NCI-H1436 (cell line): ENCODE measurements around the gene CNTN4.
"Not testable (repeated sequence)": the region's sequence is repeated elsewhere in the genome, so short reads cannot be mapped to it uniquely, and the experiment has no call there.

ENCODE experiments used
- DNase-seq: peaks from one replicate; lab custom pipeline; 2025; lab: John Stamatoyannopoulos, UW

The CNTN4 gene

DNA sequence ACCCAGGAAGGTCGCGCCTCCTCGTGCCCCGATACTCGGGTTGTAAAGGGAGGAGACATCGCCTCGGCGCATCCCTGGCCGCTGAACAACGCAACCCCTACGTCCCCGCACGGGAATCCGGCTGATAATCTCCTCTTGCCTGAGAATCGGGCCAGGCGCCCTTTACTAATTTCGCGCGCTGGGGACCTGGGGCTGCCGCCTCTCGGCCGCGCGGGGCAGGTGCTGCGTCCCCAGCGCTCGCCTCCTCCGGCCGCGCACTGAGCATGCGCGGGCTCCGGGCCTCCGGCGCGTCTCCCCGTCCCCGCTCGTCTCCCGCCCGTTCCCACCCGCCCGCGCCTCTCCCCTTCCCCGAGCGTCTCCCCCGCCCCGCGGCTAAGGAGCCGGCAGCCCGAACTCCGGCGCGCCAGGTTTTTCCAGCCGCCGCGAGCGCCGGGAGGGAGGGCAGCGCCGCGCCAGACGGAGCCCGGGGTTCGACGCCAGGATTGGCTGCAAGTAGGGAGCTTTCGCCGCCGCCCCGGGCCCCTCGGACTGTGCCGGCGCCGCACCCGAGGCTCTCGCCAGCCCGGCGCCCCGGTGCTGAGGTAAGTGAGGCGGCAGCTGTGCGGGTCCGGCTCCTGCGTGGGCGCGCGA lies at the start of gene CNTN4:
Gene CNTN4, plus strand, starts transcription at position 469 of the 630 bp plus-strand sequence.
- peak; percentile 82 for DNase-seq

DNA sequence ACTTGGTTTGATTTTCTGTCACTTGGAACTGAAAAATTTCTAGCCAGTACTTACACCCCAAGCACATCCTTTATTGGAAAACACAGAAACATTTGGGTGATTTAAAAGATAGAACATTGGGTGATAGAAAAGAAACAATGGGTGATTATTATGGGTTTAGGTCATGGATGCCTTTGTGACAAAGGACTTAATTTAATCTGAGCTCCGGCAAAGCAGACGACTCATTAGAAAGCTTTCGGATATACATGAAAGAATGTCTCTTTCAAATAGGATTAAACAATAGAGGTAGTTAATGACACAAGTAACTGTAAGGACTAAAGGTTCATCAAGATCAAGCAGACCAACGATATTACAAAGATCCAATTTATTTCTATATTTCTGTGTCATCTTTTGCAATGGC lies 37.3 kb upstream of the CNTN4 start:
- DNase-seq = no peak

DNA sequence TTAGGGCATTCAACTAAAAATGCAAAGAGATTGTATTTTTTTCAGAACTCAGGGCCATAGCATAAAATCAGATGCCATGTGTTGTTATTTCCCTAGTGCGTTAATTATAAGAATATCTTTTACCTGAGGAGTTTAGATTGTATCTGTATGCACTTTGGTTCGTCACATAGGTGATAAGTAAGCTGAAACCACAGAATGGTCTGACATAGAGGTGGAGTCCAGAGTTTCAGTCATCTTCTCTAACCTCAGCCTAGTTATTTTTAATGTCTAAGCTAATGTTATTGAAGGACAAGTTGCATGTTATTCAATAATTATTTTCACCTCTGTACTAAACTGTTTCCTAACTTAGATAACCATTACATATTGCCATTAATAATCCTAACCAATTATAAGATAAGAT lies 27.1 kb upstream of the CNTN4 start:
- DNase-seq = no peak

DNA sequence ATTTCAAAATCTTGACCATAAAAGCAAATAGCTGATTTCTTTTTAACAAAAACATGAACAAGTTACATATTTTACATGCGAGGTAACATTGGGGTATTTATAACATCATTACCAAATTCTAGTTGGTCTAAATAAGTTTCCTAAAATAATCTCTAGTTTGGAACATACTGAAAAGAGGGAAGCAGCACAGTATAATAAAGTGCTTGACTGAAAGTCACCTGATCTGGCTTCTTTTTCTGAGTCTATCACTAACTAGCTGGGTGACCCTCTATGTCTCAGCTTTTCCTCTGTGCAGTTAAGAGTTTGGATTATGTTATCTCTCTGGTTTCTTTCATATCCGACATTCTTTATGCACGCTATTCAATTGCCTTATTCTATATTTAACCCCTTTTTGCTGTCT lies 19.8 kb upstream of the CNTN4 start:
- no peak for DNase-seq

DNA sequence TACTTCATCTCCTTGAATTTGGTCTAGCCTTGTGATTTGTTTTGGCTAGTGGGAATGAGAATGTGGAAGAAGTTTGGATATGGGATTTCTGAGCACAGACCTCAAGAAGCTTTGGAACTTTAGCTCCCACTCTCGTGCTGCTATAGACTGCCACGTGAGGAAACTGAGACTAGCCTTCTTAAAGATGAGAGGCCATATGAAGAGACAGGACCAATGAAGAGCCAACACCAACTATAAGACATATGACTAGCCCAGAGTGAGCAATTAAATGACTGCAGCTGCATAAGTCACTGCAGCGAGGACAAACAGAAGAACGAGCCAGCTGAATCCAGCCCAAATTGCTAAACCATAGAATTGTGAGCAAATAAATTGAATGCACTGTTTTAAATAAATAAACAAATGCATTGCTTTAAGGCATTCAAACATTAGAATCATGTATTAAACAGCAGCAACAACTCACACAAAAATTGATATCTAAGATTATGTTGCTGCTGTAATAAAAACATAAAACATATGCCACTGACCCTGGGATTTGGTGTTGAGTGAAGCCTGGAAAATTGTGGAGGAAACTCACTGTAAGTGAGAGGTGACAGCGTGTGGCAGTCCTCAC lies 15.7 kb upstream of the CNTN4 start:
- no peak for DNase-seq

DNA sequence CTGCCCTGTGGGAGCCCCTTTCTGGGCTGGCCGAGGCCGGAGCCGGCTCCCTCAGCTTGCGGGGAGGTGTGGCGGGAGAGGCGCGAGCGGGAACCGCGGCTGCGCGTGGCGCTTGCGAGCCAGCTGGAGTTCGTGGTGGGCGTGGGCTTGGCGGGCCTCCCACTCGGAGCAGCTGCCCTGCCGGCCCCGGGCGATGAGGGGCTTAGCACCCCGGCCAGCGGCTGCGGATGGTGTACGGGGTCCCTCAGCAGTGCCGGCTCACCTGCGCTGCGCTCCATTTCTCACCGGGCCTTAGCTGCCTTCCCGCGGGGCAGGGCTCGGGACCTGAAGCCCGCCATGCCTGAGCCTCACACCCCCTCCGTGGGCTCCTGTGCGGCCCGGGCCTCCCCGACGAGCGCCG lies 15.1 kb upstream of the CNTN4 start:
- DNase-seq = not testable (repeated sequence)

DNA sequence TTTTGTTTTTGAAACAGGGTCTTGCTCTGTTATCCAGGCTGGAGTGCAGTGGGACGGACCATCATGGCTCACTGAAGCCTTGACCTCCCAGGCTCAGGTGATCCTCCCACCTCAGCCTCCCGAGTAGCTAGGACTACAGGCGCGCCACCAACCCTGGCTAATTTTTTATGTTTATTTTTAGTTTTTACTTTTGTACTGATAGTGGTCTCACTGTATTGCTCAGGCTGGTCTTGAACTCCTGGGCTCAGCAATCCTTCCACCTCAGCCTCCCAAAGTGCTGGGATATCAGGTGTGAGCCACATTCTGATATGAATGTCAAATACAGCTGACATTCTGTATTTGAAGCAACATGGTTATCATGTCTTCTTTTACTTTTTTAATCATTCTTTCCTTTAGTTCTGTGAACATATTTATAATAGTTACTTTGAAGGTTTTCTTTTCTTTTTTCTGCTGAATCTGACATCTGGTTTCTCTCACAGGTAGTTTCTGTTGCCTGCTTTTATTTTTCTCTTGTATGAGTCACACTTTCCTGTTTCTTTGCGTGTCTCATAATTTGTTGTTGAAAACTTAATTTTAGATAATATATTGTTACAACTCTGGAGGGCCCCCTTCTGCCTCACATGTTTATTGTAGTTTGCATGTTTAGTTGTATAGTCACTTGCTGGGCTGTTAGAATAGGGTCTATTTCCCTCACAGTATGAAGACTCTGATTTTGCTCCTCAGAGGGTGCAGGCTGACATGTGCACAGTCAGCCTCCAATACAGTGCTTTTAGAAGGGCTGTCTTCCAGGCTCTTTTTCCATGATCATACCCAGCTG lies 8.4 kb upstream of the CNTN4 start:
- no peak for DNase-seq

DNA sequence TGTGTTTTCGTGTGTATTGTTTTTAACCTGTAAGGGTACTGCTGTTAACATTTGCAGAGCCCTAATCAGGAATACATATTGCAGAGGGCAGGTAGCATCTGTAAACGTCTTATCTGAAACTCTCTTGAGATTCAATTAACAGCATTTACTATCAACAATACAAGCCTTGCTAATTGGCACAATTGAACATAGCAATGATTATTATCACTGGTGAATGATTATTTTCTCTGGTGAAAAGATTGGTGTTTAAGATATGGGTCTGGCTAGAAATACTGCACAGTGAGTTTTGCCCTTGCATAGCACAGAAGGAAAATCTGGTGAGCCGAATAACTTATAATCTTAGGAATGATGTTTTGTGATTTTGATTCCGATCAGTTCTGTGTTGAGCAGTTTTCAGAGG lies 5.9 kb upstream of the CNTN4 start:
- DNase-seq = no peak

DNA sequence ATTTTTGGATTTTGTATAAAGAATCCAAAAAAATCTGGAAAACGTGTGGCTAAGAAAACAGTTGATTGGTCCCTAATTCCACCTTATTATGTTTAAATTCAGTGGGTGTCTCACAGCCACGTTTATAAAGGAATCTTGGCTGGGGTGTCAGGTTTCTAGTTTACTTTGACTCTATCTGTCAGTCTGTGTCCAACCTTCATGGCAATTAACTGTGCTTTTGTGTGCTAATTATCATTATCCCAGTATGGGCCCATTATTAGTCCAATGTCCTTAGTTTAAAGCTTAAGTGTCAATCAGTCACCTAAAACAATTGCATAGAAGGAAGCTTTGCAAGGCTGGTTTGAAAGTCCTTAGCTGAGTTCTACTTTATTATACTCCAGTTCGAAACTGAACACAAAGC lies 3.7 kb upstream of the CNTN4 start:
- no peak for DNase-seq

DNA sequence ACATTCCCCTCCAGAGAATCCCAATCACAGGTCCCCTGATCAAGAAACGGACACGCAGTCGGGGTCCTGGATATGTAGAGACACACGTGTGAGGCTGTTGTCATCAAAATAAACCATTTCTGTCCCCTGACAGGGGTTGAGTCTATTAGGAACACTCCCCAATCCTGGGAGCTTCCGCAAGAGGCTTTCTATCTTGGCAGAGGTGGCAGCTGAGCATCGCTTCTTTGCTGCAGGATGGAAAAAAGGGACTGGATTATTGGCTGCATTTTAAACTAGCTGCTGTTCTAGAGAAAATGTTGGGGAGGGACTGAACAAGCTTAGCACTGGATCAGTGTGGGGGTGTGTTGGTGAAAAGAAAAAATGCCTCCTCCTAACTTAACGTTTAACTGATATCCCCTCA lies 2.5 kb upstream of the CNTN4 start:
- DNase-seq = no peak

DNA sequence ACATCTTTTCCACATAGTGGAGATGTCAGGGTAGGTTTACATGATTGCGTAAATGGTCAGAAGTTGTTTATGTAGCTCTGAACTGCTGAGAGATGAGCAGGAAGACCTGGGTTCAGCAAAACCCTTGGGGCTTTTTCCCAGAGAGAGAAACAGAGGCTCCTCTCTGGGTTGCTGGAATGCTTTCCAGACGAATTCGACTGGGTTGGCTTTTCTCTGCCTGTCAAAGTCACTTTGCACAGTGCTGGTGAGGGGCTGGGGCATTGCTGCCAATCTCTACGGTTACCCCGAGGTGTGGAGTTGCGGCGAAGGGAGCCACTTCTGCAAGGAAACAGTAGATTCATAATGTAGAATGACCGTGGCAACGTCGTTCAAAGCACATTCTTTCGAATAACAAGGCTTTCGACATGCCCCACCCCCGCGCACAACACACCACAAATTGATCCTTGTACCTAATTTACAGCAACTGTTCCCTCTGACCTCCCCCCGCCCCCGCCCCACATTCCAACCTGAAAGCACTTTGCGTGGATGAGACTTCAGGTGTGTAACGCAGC lies 950 bp upstream of the CNTN4 start:
- no peak for DNase-seq

DNA sequence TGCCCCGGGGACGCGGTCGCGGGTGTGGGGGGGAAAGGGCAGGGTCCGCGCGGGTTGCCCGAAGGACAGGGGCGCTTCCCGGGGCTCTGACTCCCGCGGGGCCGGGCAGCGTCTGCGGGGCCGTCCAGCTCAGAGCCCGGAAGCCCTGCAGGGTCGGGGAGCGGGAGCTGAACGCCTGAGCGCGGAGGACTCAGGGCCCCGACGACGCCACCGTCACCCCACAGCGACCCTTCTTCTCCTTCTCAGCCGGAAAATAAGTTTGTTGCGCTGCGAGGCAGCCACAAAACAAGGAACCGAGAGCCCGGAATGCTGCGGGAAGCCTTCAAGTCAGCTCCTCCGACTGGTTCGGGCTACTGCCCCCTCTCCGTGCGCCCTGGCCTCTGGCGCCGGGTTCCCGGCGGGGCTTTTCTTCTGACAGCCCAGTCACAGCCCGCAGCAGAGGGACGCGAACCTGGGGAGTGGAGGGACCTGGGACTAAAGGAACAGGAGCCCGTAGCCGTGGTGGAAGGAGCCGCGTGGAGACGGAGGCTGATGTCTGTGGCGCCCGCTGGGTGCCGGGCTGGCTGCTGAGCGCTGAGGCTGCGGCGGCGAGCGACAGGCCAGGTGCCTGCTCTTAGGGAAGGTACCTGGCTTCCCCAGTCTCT lies 484 bp downstream of the CNTN4 start:
- DNase-seq = no peak

DNA sequence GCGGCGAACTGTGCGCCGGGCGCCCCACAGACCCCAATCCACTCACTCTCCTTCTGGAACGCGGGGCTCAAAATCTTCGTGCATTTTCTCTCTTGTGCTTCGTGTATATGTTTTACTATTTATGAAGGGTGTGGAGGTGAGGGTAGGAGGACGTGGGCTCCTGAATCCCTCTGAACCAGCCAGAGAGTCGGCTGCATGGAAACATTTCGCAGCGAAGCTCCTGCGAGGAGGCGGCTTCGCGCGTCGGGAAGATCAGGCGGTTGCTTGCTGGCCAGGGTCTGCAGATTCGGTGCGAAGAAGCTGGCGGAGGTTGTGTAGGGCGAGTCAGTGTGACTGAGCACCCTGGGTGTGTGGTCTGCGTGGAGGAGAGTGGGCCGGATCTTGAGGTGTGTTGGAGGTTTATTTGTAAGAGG lies 1.1 kb downstream of the CNTN4 start:
- no peak for DNase-seq

DNA sequence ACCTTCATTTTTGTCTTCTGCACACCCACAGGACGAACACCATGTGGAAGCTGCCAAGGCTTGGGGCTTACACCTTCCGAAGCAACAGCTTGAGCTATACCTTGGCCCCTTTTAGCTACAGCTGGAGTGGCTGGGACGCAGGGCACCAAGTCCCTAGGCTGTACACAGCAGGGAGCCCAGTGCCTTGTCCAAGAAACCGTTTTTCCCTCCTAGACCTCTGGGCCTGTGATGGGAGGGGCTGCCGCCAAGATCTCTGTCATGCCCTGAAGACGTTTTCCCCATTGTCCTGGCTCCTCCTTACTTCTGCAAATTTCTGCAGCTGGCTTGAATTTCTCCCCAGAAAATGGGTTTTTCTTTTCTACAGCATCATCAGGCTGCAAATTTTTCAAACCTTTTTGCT lies 7.8 kb downstream of the CNTN4 start:
- no peak for DNase-seq

DNA sequence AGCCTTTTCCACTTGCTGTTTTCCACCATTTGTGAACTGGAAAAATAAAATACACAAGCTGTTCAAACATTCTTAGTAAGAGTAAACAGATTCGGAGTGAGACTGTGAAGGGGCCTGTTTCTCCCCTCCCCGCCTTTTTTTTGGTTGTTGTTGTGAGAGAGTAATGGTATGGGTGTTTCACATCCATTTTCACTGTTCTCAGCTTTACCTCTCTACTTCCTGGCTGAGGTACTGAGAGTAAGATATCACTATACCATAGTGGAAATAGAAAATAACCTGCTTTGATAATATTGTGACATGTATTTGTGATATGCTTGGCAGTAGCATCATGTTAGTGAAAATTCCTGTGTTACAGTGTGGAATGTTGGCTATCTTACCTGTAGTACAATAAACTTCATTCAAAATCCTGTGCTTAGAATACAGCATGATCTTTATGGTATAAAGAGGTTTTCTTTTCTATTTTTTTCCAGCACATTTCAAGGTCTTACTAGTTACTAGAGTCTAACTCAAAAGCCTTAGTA lies 12.0 kb downstream of the CNTN4 start:
- no peak for DNase-seq

DNA sequence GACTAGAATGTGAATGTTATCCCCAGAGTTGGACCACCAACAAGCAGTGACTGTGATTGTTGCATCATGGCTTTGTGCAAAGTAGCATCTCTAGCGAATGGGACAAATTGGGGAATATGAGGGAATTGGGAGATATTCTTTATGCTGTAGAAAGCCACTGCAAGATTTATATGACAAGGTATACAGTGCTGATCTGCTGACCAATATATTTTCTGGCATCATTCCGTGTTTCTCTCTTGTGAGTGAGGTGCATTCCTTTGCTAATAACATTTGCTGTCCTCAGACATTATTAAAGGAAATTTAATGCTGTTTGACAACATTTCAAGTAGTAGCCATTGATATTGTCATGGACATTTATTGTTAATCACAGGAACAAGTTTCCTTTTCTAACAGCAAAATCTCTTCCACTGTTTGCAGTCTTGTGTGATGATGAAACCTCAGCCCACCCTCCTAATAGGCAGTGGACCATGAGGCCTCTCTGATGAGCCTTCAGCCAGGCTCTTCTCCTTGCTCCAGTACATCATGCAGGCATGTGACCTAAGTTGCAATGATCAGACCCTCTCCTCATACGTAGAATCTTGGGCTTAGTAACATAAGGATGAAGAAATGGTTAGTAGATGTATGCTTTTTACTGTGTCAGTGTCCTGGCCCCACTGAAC lies 16.1 kb downstream of the CNTN4 start:
- no peak for DNase-seq

DNA sequence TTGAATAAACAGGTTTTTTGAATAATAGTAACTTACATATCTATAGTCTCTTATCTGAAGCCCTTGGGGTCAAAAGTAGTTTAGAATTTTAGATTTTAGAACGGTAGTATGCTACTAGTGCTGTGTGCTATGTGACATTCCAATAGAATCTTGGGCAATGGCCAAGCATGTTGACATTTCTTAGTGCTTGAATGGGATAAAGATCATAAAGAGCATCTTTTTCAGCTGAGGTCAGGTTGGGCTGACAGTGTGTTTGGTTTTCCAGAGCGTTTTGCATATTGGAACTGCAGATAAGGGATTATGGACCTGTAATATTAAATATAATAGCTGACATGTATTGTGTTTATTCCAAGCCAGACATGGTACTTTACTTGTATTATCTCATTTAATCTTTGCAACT lies 32.1 kb downstream of the CNTN4 start:
- DNase-seq = no peak

DNA sequence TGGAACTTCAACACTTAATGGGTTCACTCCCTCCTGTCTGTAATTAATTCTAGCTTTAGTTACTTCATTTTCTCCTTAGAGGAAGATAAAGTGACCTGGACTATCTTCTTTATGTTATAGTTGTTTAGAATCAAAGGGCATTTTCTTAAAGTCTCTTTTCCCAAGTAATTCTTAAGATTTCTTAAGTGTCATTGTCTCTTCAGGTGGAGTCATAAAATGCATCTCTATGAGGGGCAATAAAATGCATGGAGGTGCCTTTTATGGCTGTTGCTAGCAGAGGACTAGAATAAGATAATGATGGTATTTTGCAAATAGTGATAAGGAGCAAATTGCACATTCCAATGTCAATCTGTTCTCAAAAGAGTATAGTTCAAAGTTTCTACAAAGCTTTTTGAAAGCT lies 34.5 kb downstream of the CNTN4 start:
- DNase-seq = no peak

DNA sequence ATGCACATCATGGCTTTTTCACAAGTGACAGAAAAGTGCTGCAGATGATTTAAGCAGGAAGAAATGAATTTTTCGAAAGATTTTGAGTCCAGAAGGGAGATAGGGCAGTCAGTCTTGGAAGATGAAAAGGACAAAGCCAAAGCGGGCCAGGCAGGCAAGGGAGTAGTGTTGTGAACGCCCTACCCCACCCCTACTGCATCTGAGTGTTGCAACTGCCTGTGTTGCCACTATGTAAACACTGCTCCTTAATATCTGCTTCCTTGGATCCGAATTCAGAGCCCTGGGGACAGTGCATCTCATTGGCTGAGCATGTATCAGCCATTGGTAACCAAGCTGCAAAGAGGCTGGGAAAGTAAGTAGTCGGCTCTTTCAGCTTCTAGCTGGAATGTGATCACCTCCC lies 39.0 kb downstream of the CNTN4 start:
- DNase-seq = no peak

DNA sequence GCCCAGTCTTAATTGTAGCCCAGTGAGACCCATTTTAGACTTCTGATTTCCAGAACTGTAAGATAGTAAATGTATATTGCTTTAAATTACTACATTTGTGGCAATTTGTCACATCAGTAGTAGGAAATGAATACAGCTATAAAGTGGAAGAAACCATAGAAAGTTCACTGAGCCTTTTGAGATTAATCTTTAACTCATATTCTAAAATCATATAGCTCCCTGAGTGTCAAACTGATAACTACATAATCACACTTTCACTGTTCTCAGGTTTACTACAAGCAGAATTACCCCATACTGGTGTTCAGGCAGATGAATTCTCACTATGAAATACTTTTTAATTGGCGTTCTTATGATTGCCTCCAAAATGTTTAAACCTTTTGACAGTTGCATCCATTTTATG lies 42.8 kb downstream of the CNTN4 start:
- DNase-seq = no peak

DNA sequence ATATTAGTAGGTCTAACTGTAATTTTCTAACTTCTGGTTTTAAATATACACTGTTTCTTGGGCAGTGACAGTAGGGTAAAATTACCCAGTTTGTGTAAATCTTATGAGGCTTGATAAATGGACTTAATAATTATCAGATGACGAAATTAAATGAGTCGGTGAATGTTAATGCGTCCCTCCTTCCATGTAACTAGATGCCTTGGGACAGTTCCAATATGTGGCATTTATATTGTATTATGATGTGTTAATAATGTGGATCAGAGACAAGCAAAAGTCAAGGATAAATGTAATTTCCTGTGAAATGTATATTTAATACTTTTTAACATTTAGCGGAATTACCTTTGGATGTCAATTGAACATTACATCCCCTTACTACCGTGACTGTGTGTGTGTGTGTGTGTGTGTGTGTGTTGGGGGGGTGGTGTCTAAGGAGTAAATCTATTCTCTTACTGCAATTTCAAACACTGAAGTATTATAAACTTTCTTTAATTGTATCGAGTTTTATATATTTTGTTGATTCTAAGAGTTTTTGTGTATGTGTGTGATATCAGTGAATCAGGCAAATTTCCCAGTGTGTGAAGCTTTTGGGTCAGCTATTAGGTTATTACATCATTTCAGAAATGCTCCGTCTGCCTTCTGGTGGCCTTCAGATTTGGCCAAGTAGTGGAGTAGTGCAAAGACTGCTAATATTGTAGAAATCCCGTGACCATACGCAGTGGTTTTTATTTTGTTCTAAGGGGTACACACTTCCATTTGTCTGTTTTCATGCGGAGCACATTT lies 50.1 kb downstream of the CNTN4 start:
- DNase-seq = no peak
